GM12878 (cell line): Measurements from ENCODE around the gene LARGE1. TPM values are rescaled to one million over a fixed set of nuclear protein-coding genes. Genes with fewer than 3 reads are reported as not detected.
"Not testable (repeated sequence)": the region's sequence is repeated elsewhere in the genome, so short reads cannot be mapped to it uniquely, and the experiment has no call there.

Experiments used
- ATAC-seq: fragments of 200-7000 bp; cut with Tn5 transposase; 3 replicates; pipeline ENCODE4 v1.9.1; 2020; ENCODE audit warnings: mild to moderate bottlenecking, moderate library complexity
- BruUV-seq: library from RNA; stranded (reverse); fragments of 400-500 nt; replicated peaks from 2 replicates; lab custom pipeline; 2021; lab: Mats Ljungman, UMichigan
- CTCF ChIA-PET: fragments of 300-600 bp; sonication (Branson Sonifier 250); formaldehyde crosslinking; extraction: SDS; loops from one replicate; lab custom pipeline; 2021; ENCODE audit warnings: inconsistent platforms; lab: Yijun Ruan, JAX
- POLR2A ChIA-PET: fragments of 350-600 bp; formaldehyde crosslinking; extraction: SDS; loops from one replicate; lab custom pipeline; 2021; ENCODE audit warnings: inconsistent platforms; lab: Charles Lee
- RAD21 ChIA-PET: fragments of 300-600 bp; sonication (Branson Sonifier 250); formaldehyde crosslinking; loops from one replicate; lab custom pipeline; 2023; ENCODE audit warnings: antibody characterized with exemption; ENCODE audit not compliant: unreplicated experiment; lab: Charles Lee
- SMC1A ChIA-PET: fragments of 300-600 bp; sonication (Branson Sonifier 250); formaldehyde crosslinking; loops from one replicate; lab custom pipeline; 2023; ENCODE audit not compliant: unreplicated experiment, uncharacterized antibody; lab: Charles Lee
- DNase-seq: peaks from one replicate; pipeline ENCODE4 v3.0.0-alpha.2; 2011; ENCODE audit warnings: low read depth, low spot score
- FAIRE-seq: peaks from 3 replicates; lab custom pipeline; 2011; peaks lifted over from hg19 to GRCh38; lab: Jason Lieb, UNC
- H2AFZ ChIP-seq: 2 replicates; pipeline ENCODE4 v1.6.0; 2011; ENCODE audit warnings: low read depth, low read length, control low read depth; ENCODE audit not compliant: control insufficient read depth
- H3K27ac ChIP-seq: 2 replicates; pipeline ENCODE4 v1.5.1; 2011; ENCODE audit warnings: control low read depth; ENCODE audit not compliant: control insufficient read depth, insufficient read depth
- H3K27me3 ChIP-seq, 2 experiments: replicated peaks in 1 of 2; 2 replicates each; pipeline versions ENCODE4 v1.6.0 to v1.6.1; 2011; ENCODE audit warnings: low read length in 1 of 2; ENCODE audit not compliant: control insufficient read depth in 2 of 2, insufficient read depth in 2 of 2
- H3K36me3 ChIP-seq, 2 experiments: 2 replicates each; pipeline ENCODE4 v1.5.1; 2011; ENCODE audit warnings: low read length in 1 of 2; ENCODE audit not compliant: control insufficient read depth in 2 of 2, insufficient read depth in 2 of 2
- H3K4me1 ChIP-seq: 2 replicates; pipeline ENCODE4 v1.6.1; 2011; ENCODE audit warnings: mild to moderate bottlenecking, low read length, moderate library complexity, mixed read lengths; ENCODE audit not compliant: control insufficient read depth, insufficient read depth
- H3K4me2 ChIP-seq: 2 replicates; pipeline ENCODE4 v1.6.0; 2011; ENCODE audit warnings: control low read depth; ENCODE audit not compliant: control insufficient read depth, insufficient read depth
- H3K4me3 ChIP-seq: fragments of 200-600 bp; sonication (generic); 2 replicates; pipeline ENCODE4 v1.5.1; 2016
- H3K79me2 ChIP-seq: 2 replicates; pipeline ENCODE4 v1.6.0; 2011; ENCODE audit warnings: low read length; ENCODE audit not compliant: control insufficient read depth, insufficient read depth
- H3K9ac ChIP-seq: 2 replicates; pipeline ENCODE4 v1.8.0; 2011; ENCODE audit warnings: low read length, control low read depth, mixed read lengths; ENCODE audit not compliant: control insufficient read depth, insufficient read depth
- H3K9me3 ChIP-seq: replicated peaks from 3 replicates; pipeline ENCODE4 v1.5.1; 2011; ENCODE audit warnings: mild to moderate bottlenecking, low read length; ENCODE audit not compliant: control insufficient read depth, insufficient read depth
- H4K20me1 ChIP-seq: 2 replicates; pipeline ENCODE4 v1.6.0; 2011; ENCODE audit not compliant: control insufficient read depth, insufficient read depth
- KLF5 ChIP-seq: fragments of 450-650 bp; IDR thresholded peaks from 2 replicates; pipeline ENCODE4 v1.6.1; 2014; ENCODE audit warnings: mild to moderate bottlenecking; ENCODE audit not compliant: partially characterized antibody
- SKIL ChIP-seq: fragments of 450-650 bp; IDR thresholded peaks from 2 replicates; pipeline ENCODE4 v1.6.1; 2017; ENCODE audit warnings: mild to moderate bottlenecking, low read depth, inconsistent platforms; ENCODE audit not compliant: poor library complexity, severe bottlenecking
- WGBS: methylation state at CpG from one replicate; pipeline ENCODE4 v1.1.6; 2016; ENCODE audit warnings: low lambda C conversion rate; ENCODE audit not compliant: insufficient replicate concordance, insufficient coverage; ENCODE audit errors: missing lambda C conversion rate; 5-methylcytosine and 5-hydroxymethylcytosine counted together
- in situ Hi-C: fragments of 300-500 bp; cut with MboI; formaldehyde crosslinking; loops from 9 replicates; pipeline ENCODE4 v1.14.3; 2018; ENCODE audit warnings: mixed read lengths
- intact Hi-C: fragments of 100-400 bp; cut with micrococcal nuclease; formaldehyde crosslinking; loops from one replicate; pipeline ENCODE4 v1.14.2; 2022; ENCODE audit not compliant: unreplicated experiment
- polyA plus RNA-seq, 11 experiments: library from polyadenylated mRNA; depleted of rRNA in 4 of 11; unstranded in 6 of 11; stranded (reverse) in 5 of 11; fragments of >200 nt; fragmentation: Nextera tagmentation in 4 of 11; fragmentation: Illumina TruSeq in 1 of 11; extraction: Ambion mirVana in 4 of 11; extraction: Trizol in 1 of 11; gene quantifications; 1 replicate in 1 of 11; 2 replicates in 10 of 11; pipeline versions ENCODE4 v1.2.1 to v1.2.3, GENCODE V29; 2011 to 2016; ENCODE audit warnings: inconsistent platforms in 2 of 11, missing spikeins in 2 of 11, low read depth in 1 of 11
- total RNA-seq, 4 experiments: library from RNA; depleted of rRNA in 3 of 4; stranded (reverse); fragments of >200 nt in 3 of 4; fragmentation: Illumina TruSeq in 1 of 4; extraction: Trizol in 1 of 4; gene quantifications; 2 replicates each; pipeline versions ENCODE4 v1.2.1 to v1.2.3, GENCODE V29; 2013 to 2021

Gene LARGE1
- total and polyA plus RNA-seq, 10 of the 15 experiments (the other 5 are each of a cell fraction or from before 2014, with no cell fraction given), result 3.2 to 41.4 (median 17.3) TPM

GRCh38 chr22:33461698-33462434 lies 458.4 kb downstream of the LARGE1 start (continued):
- peak; percentile 60 for TF ChIP-seq SKIL
- TF ChIP-seq KLF5, result peak; percentile 39

GRCh38 chr22:33461245-33461644 lies 459.0 kb downstream of the LARGE1 start:
- intact Hi-C loops, FAIRE-seq, RAD21 ChIA-PET, in situ Hi-C loops, H4K20me1 ChIP-seq, H3K79me2 ChIP-seq, H3K9ac ChIP-seq, H2AFZ ChIP-seq, H3K4me1 ChIP-seq, CTCF ChIA-PET, ATAC-seq, H3K36me3 ChIP-seq, H3K27me3 ChIP-seq, POLR2A ChIA-PET, H3K4me2 ChIP-seq, DNase-seq, H3K9me3 ChIP-seq, BruUV-seq, H3K27ac ChIP-seq, H3K4me3 ChIP-seq: not testable (repeated sequence)
- SMC1A ChIA-PET, result interaction anchor here (0.6 kb wide), 1 partner anchor 19 kb away, joined by 3 read pairs; no protein-coding TSS in a partner anchor
- WGBS, result 56% methylated on average over 1 of the region's 1 CpG
